Measurements from ENCODE around the gene BCDIN3D. TPM values are rescaled to one million over a fixed set of nuclear protein-coding genes. Genes with fewer than 3 reads are reported as not detected.

The BCDIN3D gene
- total RNA-seq, 1 donor from 2014 or later = 3.8 TPM

DNA sequence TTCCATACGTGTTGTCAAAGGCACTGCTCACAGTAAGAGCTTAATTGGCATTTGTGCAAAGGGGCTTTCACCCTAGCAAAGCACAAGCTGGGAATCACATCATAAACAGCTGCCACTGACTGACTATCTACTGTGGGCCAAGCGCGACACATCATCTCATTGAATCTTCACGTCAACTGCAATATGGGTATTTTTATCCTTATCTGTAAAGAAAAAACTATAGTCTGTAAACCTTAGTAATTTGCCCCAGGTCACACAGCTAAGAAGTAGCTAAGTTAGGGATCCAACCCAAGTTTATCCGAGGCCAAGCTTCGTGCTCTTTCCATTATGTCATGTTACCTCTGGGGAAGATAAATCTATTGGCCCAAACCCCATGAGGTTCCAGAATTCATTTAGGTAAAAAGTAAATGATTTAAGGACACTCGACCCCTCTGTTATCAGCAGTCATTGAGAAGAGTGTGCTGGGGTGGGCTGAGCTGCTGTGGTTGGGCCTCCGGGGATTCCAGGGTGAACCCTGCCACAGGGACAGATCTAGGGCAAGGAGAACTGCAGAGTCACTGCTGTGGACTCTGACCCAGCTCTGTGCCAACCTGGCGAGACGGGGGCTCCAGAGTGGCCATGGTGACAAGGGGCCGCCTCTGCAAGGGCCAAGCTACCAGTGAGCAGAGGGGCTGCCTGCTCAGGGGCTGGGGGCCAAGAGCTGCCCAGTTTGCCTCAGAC lies 42.3 kb downstream of the BCDIN3D start:
- no peak for DNase-seq (ENCODE audit: extremely low read depth, low read depth, low spot score)

GRCh38 chr12:49798934-49799333 lies 44.0 kb downstream of the BCDIN3D start:
- DNase-seq (ENCODE audit: extremely low read depth, low read depth, low spot score) = no peak

- no peak for DNase-seq (ENCODE audit: extremely low read depth, low read depth, low spot score)
These were observed 44.7 kb downstream of the BCDIN3D start for GRCh38 chr12:49798248-49798647.

GRCh38 chr12:49797449-49797776 lies 45.5 kb downstream of the BCDIN3D start:
- DNase-seq (ENCODE audit: extremely low read depth, low read depth, low spot score) = no peak

DNA sequence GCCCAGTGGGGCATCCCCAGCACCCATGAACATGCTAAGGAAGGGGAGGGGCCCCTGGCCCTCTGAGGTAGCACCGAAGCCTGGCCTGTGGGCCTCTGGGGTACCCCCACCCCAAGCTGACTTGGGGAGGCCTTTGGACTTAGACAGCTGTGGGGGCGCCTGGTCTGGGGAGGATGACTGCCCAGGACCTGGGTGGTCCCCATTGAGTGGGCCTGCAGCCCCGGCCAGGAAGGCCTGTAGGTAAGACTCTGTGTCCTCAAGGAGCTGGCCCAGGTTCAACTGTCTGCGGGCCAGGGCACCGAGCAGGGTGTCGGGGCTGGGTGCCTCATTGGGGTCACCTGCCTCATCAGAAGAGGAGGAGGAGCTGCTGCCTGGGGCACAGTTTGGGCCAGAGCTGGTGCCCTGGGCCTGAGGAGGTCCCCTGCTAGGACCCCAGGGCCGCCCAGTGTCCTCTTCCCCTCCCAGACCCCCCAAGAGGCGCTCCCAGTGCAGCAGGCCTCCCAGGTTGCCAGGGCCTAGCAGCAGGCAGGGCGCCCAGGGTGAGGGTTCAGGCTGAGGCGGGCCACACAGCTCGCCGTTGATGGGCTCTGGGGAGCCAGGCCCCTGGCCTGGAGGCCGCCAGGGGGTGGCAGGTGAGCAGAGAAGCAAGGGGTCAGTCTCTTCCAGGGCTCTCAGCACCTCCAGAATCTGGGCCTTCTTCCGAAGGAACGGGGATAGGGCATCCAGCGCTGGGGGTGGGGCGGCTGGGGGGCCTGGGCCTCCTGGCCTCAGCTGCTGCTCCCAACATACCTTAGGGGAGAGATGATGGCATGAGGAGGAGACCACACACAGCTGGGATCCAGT lies 46.1 kb downstream of the BCDIN3D start:
- DNase-seq (ENCODE audit: extremely low read depth, low read depth, low spot score) = no peak

DNA sequence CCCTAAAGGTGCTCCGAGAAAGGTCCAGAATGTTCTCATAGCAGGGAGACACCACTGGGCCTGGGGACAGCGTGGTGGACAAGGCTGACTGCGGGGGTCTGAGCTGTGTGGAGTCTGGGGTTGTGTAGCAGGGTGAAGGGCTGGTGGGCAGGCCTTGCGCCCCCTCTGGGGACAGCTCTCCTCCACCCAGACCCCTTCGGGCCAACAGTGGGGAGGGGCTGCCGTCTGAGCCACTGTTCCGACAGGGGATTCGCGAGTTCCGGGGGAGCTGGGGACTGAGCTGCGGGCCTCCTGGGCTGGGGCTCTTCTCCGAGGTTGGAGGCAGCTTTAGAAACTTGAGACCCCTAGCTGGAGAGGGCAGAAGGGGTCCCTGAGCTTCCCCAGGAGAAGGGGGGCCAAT lies 46.8 kb downstream of the BCDIN3D start:
- no peak for DNase-seq (ENCODE audit: extremely low read depth, low read depth, low spot score)

DNA sequence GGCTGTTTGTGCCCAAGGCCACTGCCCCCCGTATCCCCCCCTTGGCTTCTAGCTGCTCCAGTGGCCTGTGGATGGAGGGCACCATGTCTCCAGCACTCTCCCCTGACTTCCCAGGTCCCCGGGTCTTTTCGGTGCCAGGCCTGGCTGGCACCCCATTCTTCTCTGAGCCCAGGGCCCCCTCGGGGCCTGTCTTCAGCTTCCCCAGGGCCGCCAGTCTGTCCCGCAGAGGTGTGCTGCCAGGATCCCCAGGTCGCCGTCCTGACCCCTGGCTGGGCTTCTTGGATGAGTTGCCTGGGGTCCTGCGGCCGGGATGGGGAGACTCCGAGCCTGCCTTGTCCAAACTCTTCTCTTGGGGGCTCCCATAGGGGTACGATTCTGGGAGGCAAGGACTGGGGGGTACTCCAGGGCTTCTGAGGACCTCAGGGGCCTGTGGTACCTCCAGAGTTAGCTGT lies 47.2 kb downstream of the BCDIN3D start:
- no peak for DNase-seq (ENCODE audit: extremely low read depth, low read depth, low spot score)

- no peak for DNase-seq (ENCODE audit: extremely low read depth, low read depth, low spot score)
These were observed 47.9 kb downstream of the BCDIN3D start for GRCh38 chr12:49794811-49795653.

DNA sequence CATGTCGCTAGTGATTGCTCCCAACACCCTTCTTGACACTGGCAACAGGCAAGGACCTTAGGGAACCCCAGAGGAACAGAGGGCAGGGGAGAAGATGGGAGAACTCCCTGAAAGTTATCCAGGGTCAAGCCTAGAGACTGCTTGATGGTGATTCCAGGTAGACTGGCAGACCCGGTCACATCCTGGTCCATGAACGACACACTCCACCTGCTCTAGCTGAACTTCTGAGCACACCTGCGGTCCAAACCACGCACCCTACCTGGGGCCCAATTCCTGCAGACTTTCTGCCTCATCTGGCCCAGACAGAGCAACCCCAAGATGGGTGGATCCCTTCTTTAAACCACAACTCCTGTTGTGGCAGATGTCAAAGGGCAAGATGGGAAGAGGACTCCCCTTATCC lies 48.9 kb downstream of the BCDIN3D start:
- DNase-seq (ENCODE audit: extremely low read depth, low read depth, low spot score) = no peak

DNA sequence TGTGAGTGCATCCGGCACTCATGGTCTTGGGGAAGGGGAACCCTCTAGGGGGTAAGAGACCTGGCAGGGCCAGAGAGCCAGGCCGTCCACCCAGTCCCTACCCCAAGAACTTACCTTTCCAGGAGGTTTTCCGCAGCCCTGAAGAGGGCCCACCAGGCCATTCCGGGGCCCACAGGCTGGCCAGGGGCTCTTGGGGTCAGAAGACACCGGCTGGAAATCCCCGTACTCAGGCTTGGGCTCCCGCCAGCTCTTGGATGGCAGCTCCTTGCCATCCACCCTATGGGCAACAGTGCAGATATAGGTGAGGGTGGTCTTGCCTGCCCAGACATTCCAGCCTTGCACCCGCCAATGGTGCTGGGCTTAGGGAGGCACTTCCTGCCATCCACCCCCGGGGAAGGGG lies 49.3 kb downstream of the BCDIN3D start:
- no peak for DNase-seq (ENCODE audit: extremely low read depth, low read depth, low spot score)

DNA sequence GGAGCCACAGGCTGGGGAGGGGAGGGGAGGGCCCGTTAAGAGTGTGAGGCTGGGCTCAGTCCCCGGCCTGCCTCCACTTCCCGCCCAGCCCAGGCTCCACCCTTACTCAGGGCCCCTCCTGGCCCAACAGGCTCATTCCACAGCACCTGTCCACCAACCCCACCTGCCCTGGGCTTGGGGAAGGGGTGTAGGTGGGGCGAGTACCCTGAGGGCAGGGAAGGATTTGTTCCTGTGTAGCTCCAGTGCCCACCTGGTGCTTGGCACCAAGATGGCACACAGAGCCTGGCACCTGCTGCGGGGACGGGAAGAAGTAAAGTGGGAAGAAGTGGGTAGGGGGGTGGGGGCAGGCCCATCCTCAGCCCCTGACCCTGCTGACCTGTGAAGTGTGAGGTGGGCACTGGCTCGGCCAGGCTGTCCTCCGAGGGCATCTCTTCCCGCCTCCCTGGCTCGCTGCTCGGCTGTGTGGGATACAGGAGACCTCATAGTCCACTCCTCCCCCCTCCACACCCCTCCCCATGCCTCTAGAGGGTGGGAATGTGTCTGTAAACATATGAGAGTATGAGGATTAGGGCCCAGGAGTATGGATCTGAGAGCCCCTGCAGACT lies 49.8 kb downstream of the BCDIN3D start:
- no peak for DNase-seq (ENCODE audit: extremely low read depth, low read depth, low spot score)

DNA sequence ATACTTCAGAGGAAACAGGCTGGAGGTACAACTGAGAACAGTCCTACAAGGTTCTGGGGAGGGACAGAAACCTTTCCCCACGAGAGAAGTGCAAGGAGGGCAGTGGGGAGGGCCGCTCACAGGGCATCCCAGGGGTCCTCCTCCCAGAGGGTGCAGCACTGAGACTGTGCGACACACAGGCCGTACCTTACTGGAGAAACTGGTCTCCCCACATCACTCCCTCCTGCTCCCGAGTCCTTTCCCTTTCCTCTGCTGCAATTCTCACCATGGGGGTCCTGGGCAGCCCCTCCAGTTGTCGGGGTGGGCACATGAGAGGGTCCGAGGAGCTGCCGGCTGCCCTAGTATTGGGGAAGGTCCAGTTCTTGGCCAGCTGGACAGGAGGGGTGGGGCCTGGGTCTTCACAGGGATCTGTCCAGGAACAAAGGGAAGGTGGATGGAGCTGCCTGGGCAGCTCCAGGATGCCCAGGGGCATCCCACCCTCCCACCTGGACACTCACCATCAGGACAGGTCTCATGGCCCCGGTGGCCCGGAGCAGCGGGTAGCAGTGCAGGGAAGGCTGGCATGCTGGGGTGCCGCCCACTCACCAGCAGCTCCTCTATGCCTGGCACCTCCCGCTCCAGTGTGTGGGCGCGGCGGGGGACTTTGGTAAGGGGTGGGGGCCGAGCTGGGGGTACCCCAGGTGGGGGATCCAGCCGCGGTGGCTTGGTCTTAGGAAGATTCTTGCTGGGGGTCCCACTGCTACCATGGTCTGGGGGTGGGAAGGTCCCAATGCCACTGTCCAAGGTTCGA lies 50.5 kb downstream of the BCDIN3D start:
- no peak for DNase-seq (ENCODE audit: extremely low read depth, low read depth, low spot score)

- no peak for DNase-seq (ENCODE audit: extremely low read depth, low read depth, low spot score)
These were observed 51.2 kb downstream of the BCDIN3D start for GRCh38 chr12:49791700-49792099.

- no peak for DNase-seq (ENCODE audit: extremely low read depth, low read depth, low spot score)
These were observed 52.0 kb downstream of the BCDIN3D start for GRCh38 chr12:49790741-49791555.

GRCh38 chr12:49789992-49790391 lies 52.9 kb downstream of the BCDIN3D start:
- DNase-seq (ENCODE audit: extremely low read depth, low read depth, low spot score) = no peak

- no peak for DNase-seq (ENCODE audit: extremely low read depth, low read depth, low spot score)
These were observed 55.2 kb downstream of the BCDIN3D start for GRCh38 chr12:49787672-49788071.

All from glomerular endothelial cell (primary cell).